ENCODE results near the gene PDXK. TPM values are rescaled to one million over a fixed set of nuclear protein-coding genes. Genes with fewer than 3 reads are reported as not detected.
A peak's percentile ranks its signal among the peaks of the same experiment; 100 is the strongest.

PDXK gene
- total RNA-seq, 1 experiment from 2014 or later, result 68.7 TPM

DNA sequence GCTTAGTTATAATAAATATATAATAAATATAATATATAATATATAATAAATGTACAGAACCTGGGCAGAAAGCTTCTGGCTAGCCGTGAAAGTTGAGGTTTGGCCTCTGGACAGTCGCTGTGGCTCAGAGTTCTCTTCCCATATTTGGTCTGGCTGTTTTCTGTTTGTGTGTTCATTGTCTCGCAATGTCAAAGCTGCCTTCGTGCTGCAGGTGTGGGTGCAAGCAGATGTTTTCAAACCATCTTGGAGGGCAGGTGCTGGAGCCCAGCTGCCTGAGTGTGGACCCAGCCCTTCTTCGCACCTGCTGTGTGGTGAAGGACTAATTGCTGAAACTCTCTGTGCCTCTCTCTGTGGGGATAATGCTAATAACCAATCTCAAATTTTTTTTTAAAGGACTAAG is 60.7 kb downstream of the PDXK start:
- no peak for DNase-seq
- Histone ChIP-seq H3K4me3 (ENCODE audit: insufficient read depth, low read depth, low read length) (no peak overlapping the region), H3K27me3 (ENCODE audit: control insufficient read depth, insufficient read depth, low read length) (no peaks in the 10 kb centered on the region), H3K36me3 (replicated peaks; ENCODE audit: control insufficient read depth, insufficient read depth, low read length) (peaks cover under 1% of the 10 kb centered on the region; the same call in 1 of the 2 replicates)

- DNase-seq, result no peak
- Histone ChIP-seq H3K27me3 (ENCODE audit: control insufficient read depth, insufficient read depth, low read length) (no peaks in the 10 kb centered on the region), H3K36me3 (replicated peaks; ENCODE audit: control insufficient read depth, insufficient read depth, low read length) (no peaks in the 10 kb centered on the region), H3K4me3 (ENCODE audit: insufficient read depth, low read depth, low read length) (no peak overlapping the region)
Measured at GRCh38 chr21:43781846-43782245, 62.9 kb downstream of the PDXK start.

- no peak for DNase-seq
- no peaks in the 10 kb centered on the region for H3K27me3 ChIP-seq (ENCODE audit: control insufficient read depth, insufficient read depth, low read length)
- H3K4me3 ChIP-seq (ENCODE audit: insufficient read depth, low read depth, low read length), result no peak overlapping the region
- no peaks in the 10 kb centered on the region for H3K36me3 ChIP-seq (replicated peaks; ENCODE audit: control insufficient read depth, insufficient read depth, low read length)
Measured at GRCh38 chr21:43782431-43783097, 63.6 kb downstream of the PDXK start.

GRCh38 chr21:43783098-43783700 is 64.3 kb downstream of the PDXK start:
- H3K36me3 ChIP-seq (replicated peaks; ENCODE audit: control insufficient read depth, insufficient read depth, low read length), result no peaks in the 10 kb centered on the region
- no peaks in the 10 kb centered on the region for H3K27me3 ChIP-seq (ENCODE audit: control insufficient read depth, insufficient read depth, low read length)
- H3K4me3 ChIP-seq (ENCODE audit: insufficient read depth, low read depth, low read length), result no peak overlapping the region
- no peak for DNase-seq

GRCh38 chr21:43785134-43785533 is 66.2 kb downstream of the PDXK start:
- no peaks in the 10 kb centered on the region for H3K36me3 ChIP-seq (replicated peaks; ENCODE audit: control insufficient read depth, insufficient read depth, low read length)
- H3K4me3 ChIP-seq (ENCODE audit: insufficient read depth, low read depth, low read length), result no peak overlapping the region
- no peak for DNase-seq
- H3K27me3 ChIP-seq (ENCODE audit: control insufficient read depth, insufficient read depth, low read length), result no peaks in the 10 kb centered on the region

- Histone ChIP-seq H3K36me3 (replicated peaks; ENCODE audit: control insufficient read depth, insufficient read depth, low read length) (peaks cover 6% of the 10 kb centered on the region), H3K27me3 (ENCODE audit: control insufficient read depth, insufficient read depth, low read length) (no peaks in the 10 kb centered on the region), H3K4me3 (ENCODE audit: insufficient read depth, low read depth, low read length) (no peak overlapping the region)
- DNase-seq, result no peak
Measured at GRCh38 chr21:43786300-43786806, 67.4 kb downstream of the PDXK start.

DNA sequence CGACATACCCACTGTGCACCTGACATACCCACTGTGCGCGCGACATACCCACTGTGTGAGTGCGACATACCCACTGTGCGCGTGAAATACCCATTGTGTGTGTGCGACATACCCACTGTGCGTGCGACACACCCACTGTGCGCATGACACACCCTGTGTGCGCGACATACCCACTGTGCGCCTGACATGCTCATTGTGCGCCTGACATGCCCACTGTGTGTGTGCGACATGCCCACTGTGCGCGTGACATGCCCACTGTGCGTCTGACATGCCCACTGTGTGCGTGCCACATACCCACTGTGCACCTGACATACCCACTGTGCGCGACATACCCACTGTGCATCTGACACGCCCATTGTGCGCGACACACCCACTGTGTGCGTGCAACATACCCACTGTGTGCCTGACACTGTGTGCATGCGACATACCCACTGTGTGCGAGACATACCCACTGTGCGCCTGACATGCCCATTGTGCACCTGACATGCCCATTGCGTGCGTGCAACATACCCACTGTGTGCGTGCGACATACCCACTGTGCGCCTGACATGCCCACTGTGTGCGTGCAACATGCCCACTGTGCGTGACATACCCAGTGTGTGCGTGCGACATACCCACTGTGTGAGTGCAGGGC is 68.0 kb downstream of the PDXK start:
- H3K36me3 ChIP-seq (replicated peaks; ENCODE audit: control insufficient read depth, insufficient read depth, low read length), result peaks cover 9% of the 10 kb centered on the region
- no peaks in the 10 kb centered on the region for H3K27me3 ChIP-seq (ENCODE audit: control insufficient read depth, insufficient read depth, low read length)
- no peak for DNase-seq
- no peak overlapping the region for H3K4me3 ChIP-seq (ENCODE audit: insufficient read depth, low read depth, low read length)

GRCh38 chr21:43789276-43790009 is 70.5 kb downstream of the PDXK start, which contains the start of gene RRP1:
Gene RRP1, plus strand, starts transcription at chr21:43789577. Its CDS starts 53 bp downstream, at chr21:43789630.
- H3K36me3 ChIP-seq (replicated peaks; ENCODE audit: control insufficient read depth, insufficient read depth, low read length), result peaks cover 30% of the 10 kb centered on the region
- peak within 1 kb of the TSS; percentile 92 for H3K4me3 ChIP-seq (ENCODE audit: insufficient read depth, low read depth, low read length)
- peak; percentile 100 for DNase-seq
- H3K27me3 ChIP-seq (ENCODE audit: control insufficient read depth, insufficient read depth, low read length), result no peaks in the 10 kb centered on the region

DNA sequence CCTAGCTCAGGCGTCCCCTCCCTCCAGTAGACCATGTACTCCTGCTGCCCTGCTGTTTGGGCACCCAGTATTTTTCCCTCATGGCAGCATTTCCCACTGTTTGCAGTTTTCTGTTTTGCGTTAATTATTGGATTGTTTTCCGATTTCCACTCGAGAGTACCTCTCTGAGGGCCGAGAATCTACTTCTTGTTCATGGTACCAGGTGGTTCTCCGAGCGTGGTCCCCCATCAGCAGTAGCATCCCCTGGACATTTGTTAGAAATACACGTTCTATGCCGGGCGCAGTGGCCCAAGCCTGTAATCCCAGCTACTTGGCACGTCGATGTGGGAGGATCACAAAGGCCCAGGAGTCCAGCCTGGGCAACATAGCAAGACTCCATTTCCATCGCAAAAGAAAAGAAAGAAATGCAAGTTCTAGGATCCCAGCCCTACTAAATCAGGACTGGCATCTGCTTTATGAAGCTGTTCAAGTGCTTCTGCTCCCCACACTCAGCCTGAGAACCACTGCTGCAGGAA is 71.1 kb downstream of the PDXK start:
- peaks cover 37% of the 10 kb centered on the region for H3K36me3 ChIP-seq (replicated peaks; ENCODE audit: control insufficient read depth, insufficient read depth, low read length)
- H3K27me3 ChIP-seq (ENCODE audit: control insufficient read depth, insufficient read depth, low read length), result no peaks in the 10 kb centered on the region
- H3K4me3 ChIP-seq (ENCODE audit: insufficient read depth, low read depth, low read length), result peak overlapping the region; percentile 92
- DNase-seq, result no peak

DNA sequence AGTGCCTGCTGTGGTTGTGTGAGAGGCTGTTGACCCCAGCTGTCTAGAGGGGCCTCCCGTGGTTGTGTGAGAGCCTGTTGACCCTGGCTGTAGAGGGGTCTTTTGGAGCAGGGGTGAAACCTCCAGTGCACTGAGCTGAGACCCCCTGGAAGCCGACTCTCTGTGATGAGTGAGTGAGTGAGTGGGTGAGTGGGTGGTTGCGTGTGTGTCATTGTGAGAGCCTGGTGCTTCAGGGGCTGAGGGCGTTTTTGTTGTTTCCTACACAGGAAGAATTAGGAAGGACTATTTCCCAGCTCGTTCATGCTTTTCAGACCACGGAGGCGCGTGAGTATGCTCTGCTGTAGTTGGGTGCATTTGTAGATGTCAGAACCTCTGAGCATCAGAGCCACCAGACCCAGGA is 73.5 kb downstream of the PDXK start:
- Histone ChIP-seq H3K27me3 (ENCODE audit: control insufficient read depth, insufficient read depth, low read length) (no peaks in the 10 kb centered on the region), H3K36me3 (replicated peaks; ENCODE audit: control insufficient read depth, insufficient read depth, low read length) (peaks cover 54% of the 10 kb centered on the region), H3K4me3 (ENCODE audit: insufficient read depth, low read depth, low read length) (no peak overlapping the region)
- DNase-seq, result no peak

DNA sequence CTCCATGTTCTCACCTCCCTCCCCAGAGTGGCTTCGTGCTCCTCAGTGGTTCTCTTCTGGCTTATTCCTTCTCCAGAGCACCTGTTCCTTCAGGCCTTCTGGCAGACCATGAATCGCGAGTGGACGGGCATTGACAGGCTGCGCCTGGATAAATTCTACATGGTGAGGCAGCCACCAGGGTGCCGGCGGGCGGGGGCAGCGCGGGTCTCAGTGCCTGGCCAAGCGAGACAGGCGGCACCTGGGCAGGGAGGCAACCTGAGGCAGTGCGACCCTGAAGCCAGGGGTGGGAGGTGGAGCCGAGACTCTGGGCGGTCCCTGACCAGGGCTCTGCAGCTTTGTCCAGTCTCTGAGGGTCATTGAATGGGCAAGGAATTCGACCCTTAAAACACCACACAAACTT is 74.3 kb downstream of the PDXK start:
- no peaks in the 10 kb centered on the region for H3K27me3 ChIP-seq (ENCODE audit: control insufficient read depth, insufficient read depth, low read length)
- DNase-seq, result peak; percentile 28
- H3K36me3 ChIP-seq (replicated peaks; ENCODE audit: control insufficient read depth, insufficient read depth, low read length), result peaks cover 61% of the 10 kb centered on the region
- no peak overlapping the region for H3K4me3 ChIP-seq (ENCODE audit: insufficient read depth, low read depth, low read length)

- peaks cover 66% of the 10 kb centered on the region for H3K36me3 ChIP-seq (replicated peaks; ENCODE audit: control insufficient read depth, insufficient read depth, low read length)
- no peak overlapping the region for H3K4me3 ChIP-seq (ENCODE audit: insufficient read depth, low read depth, low read length)
- peak; percentile 32 for DNase-seq
- H3K27me3 ChIP-seq (ENCODE audit: control insufficient read depth, insufficient read depth, low read length), result no peaks in the 10 kb centered on the region
Measured at GRCh38 chr21:43794311-43794710, 75.4 kb downstream of the PDXK start.

GRCh38 chr21:43794857-43795256 is 75.9 kb downstream of the PDXK start:
- H3K27me3 ChIP-seq (ENCODE audit: control insufficient read depth, insufficient read depth, low read length), result no peaks in the 10 kb centered on the region
- H3K4me3 ChIP-seq (ENCODE audit: insufficient read depth, low read depth, low read length), result no peak overlapping the region
- H3K36me3 ChIP-seq (replicated peaks; ENCODE audit: control insufficient read depth, insufficient read depth, low read length), result peaks cover 66% of the 10 kb centered on the region
- peak; percentile 47 for DNase-seq

- H3K4me3 ChIP-seq (ENCODE audit: insufficient read depth, low read depth, low read length), result no peak overlapping the region
- peaks cover 67% of the 10 kb centered on the region for H3K36me3 ChIP-seq (replicated peaks; ENCODE audit: control insufficient read depth, insufficient read depth, low read length)
- H3K27me3 ChIP-seq (ENCODE audit: control insufficient read depth, insufficient read depth, low read length), result no peaks in the 10 kb centered on the region
- peak; percentile 45 for DNase-seq
Measured at GRCh38 chr21:43797415-43797814, 78.5 kb downstream of the PDXK start.
